HG02759 (cell line): ENCODE data around the gene MGST2.

Source experiments
- ATAC-seq: cut with Tn5 transposase; IDR thresholded peaks from one replicate; pipeline ENCODE4 v1.9.1; 2021; ENCODE audit warnings: mild to moderate bottlenecking, moderate library complexity; ENCODE audit not compliant: unreplicated experiment

The MGST2 gene

GRCh38 chr4:139669335-139669734, 3.7 kb downstream of the MGST2 start:
- ATAC-seq: no peak

- ATAC-seq: no peak
Measured at GRCh38 chr4:139669890-139670289, 4.3 kb downstream of the MGST2 start.

GRCh38 chr4:139670775-139671174, 5.2 kb downstream of the MGST2 start:
- ATAC-seq: no peak

GRCh38 chr4:139672215-139672614, 6.6 kb downstream of the MGST2 start:
- ATAC-seq: no peak

GRCh38 chr4:139672732-139673131, 7.1 kb downstream of the MGST2 start:
- ATAC-seq: no peak

- no peak for ATAC-seq
Measured at GRCh38 chr4:139674875-139675550, 9.4 kb downstream of the MGST2 start.

- no peak for ATAC-seq
Measured at GRCh38 chr4:139675651-139676050, 10.0 kb downstream of the MGST2 start.

GRCh38 chr4:139676365-139676764, 10.7 kb downstream of the MGST2 start:
- ATAC-seq: no peak

GRCh38 chr4:139676913-139677585, 11.4 kb downstream of the MGST2 start:
- ATAC-seq: no peak

GRCh38 chr4:139682309-139682708, 16.7 kb downstream of the MGST2 start:
- ATAC-seq: no peak

GRCh38 chr4:139682741-139683151, 17.1 kb downstream of the MGST2 start:
- ATAC-seq: no peak

GRCh38 chr4:139684351-139684750, 18.7 kb downstream of the MGST2 start:
- ATAC-seq: no peak

GRCh38 chr4:139685180-139685579, 19.6 kb downstream of the MGST2 start:
- no peak for ATAC-seq

GRCh38 chr4:139686130-139686529, 20.5 kb downstream of the MGST2 start:
- no peak for ATAC-seq

- no peak for ATAC-seq
Measured at GRCh38 chr4:139686988-139687387, 21.4 kb downstream of the MGST2 start.

- no peak for ATAC-seq
Measured at GRCh38 chr4:139689093-139689722, 23.6 kb downstream of the MGST2 start.

GRCh38 chr4:139690419-139690818, 24.8 kb downstream of the MGST2 start:
- no peak for ATAC-seq

- no peak for ATAC-seq
Measured at GRCh38 chr4:139692309-139693012, 26.8 kb downstream of the MGST2 start.

GRCh38 chr4:139694522-139695107, 29.0 kb downstream of the MGST2 start:
- no peak for ATAC-seq

GRCh38 chr4:139696491-139696890, 30.9 kb downstream of the MGST2 start:
- no peak for ATAC-seq
